ENCODE data around the gene CREG2.

CREG2 gene

GRCh38 chr2:101410746-101411145, 23.4 kb upstream of the CREG2 start:
- DNase-seq: no peak
- intact Hi-C loops (cut with DNase I): no loop called here

- intact Hi-C loops (cut with DNase I): no loop called here
- DNase-seq: no peak
Measured at GRCh38 chr2:101410114-101410513, 22.8 kb upstream of the CREG2 start.

GRCh38 chr2:101409699-101410098, 22.4 kb upstream of the CREG2 start:
- no peak for DNase-seq
- intact Hi-C loops (cut with DNase I): no loop called here

- DNase-seq: no peak
- intact Hi-C loops (cut with DNase I): no loop called here
Measured at GRCh38 chr2:101408925-101409324, 21.6 kb upstream of the CREG2 start.

GRCh38 chr2:101405351-101405899, 18.1 kb upstream of the CREG2 start:
- intact Hi-C loops (cut with DNase I): no loop called here
- DNase-seq: no peak

GRCh38 chr2:101403745-101404144, 16.4 kb upstream of the CREG2 start:
- intact Hi-C loops (cut with DNase I): no loop called here
- no peak for DNase-seq

- intact Hi-C loops (cut with DNase I): no loop called here
- DNase-seq: no peak
Measured at GRCh38 chr2:101402630-101403029, 15.3 kb upstream of the CREG2 start.

- intact Hi-C loops (cut with DNase I): no loop called here
- DNase-seq: no peak
Measured at GRCh38 chr2:101401906-101402305, 14.6 kb upstream of the CREG2 start.

GRCh38 chr2:101401326-101401665, 14.0 kb upstream of the CREG2 start:
- DNase-seq: no peak
- intact Hi-C loops (cut with DNase I): no loop called here

GRCh38 chr2:101400506-101401325, 13.4 kb upstream of the CREG2 start:
- intact Hi-C loops (cut with DNase I): no loop called here
- no peak for DNase-seq

GRCh38 chr2:101400048-101400447, 12.7 kb upstream of the CREG2 start:
- intact Hi-C loops (cut with DNase I): no loop called here
- DNase-seq: no peak

- DNase-seq: no peak
- intact Hi-C loops (cut with DNase I): no loop called here
Measured at GRCh38 chr2:101399021-101399799, 11.9 kb upstream of the CREG2 start.

GRCh38 chr2:101398116-101398821, 11.0 kb upstream of the CREG2 start:
- intact Hi-C loops (cut with DNase I): no loop called here

GRCh38 chr2:101396316-101396717, 9.0 kb upstream of the CREG2 start:
- peak in 3 of 42 donors; percentile 3 to 31 (median 30) for DNase-seq
- intact Hi-C loops (cut with DNase I): no loop called here

More at GRCh38 chr2:101398116-101398821, 11.0 kb upstream of the CREG2 start:
- DNase-seq: no peak

GRCh38 chr2:101395545-101396315, 8.4 kb upstream of the CREG2 start:
- DNase-seq: no peak
- intact Hi-C loops (cut with DNase I): no loop called here

- intact Hi-C loops (cut with DNase I): loop anchor here (5.0 to 10.0 kb wide), 2 partner anchors 46 to 113 kb away; no protein-coding TSS in a partner anchor
- peak in 27 of 42 donors; percentile 8 to 62 (median 25) for DNase-seq
Measured at GRCh38 chr2:101388232-101388631, 929 bp upstream of the CREG2 start.

- intact Hi-C loops (cut with DNase I): loop anchor here (5.0 to 10.0 kb wide), 2 partner anchors 44 to 112 kb away; no protein-coding TSS in a partner anchor
- DNase-seq: peak in 28 of 42 donors; percentile 8 to 65 (median 18)
Measured at GRCh38 chr2:101386599-101387150, 628 bp downstream of the CREG2 start.

- no peak for DNase-seq
- intact Hi-C loops (cut with DNase I): loop anchor here (10.0 kb wide), 1 partner anchor 108 kb away; no protein-coding TSS in a partner anchor
Measured at GRCh38 chr2:101383016-101383541, 4.2 kb downstream of the CREG2 start.
